ENCODE data around the gene VPS4A.

DNA sequence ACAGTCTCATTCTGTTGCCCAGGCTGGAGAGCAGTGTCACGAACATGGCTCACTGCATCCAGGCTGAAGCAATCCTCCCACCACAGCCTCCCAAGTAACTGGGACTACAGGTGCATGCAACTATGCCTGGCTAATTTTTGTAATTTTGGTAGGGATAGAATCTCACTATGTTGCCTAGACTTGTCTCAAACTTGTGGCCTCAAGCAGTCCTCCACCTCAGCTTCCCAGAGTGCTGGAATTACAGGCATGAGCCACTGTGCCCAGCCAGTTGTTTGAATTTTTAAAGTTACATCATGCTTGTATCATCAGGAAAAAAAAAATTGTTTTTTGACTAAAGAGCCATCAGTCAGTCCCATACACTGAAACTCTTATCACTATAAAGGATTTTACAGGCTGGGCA, 17.1 kb upstream of the VPS4A start:
- TF ChIP-seq, protein P1, sequence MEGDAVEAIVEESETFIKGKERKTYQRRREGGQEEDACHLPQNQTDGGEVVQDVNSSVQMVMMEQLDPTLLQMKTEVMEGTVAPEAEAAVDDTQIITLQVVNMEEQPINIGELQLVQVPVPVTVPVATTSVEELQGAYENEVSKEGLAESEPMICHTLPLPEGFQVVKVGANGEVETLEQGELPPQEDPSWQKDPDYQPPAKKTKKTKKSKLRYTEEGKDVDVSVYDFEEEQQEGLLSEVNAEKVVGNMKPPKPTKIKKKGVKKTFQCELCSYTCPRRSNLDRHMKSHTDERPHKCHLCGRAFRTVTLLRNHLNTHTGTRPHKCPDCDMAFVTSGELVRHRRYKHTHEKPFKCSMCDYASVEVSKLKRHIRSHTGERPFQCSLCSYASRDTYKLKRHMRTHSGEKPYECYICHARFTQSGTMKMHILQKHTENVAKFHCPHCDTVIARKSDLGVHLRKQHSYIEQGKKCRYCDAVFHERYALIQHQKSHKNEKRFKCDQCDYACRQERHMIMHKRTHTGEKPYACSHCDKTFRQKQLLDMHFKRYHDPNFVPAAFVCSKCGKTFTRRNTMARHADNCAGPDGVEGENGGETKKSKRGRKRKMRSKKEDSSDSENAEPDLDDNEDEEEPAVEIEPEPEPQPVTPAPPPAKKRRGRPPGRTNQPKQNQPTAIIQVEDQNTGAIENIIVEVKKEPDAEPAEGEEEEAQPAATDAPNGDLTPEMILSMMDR (IDR thresholded peaks at IDR 0.05), result no peak
- TF ChIP-seq EZH2 (IDR thresholded peaks at IDR 0.05) (no peak), EZH2phosphoT487 (IDR thresholded peaks at IDR 0.05) (no peak)
